DMS114 treated with DMSO at 0.1 percent for 48 hours (cell line): Measurements from ENCODE around the gene IKBKE.

Experiments
- DNase-seq: peaks from one replicate; lab custom pipeline; 2025; ENCODE audit not compliant: unreplicated experiment; lab: John Stamatoyannopoulos, UW

The IKBKE gene

GRCh38 chr1:206495011-206495461, 24.8 kb downstream of the IKBKE start:
- DNase-seq, result no peak

GRCh38 chr1:206495493-206496046, 25.3 kb downstream of the IKBKE start:
- no peak for DNase-seq

GRCh38 chr1:206496131-206496793, 26.0 kb downstream of the IKBKE start:
- DNase-seq, result no peak

GRCh38 chr1:206497363-206497762, 27.1 kb downstream of the IKBKE start:
- no peak for DNase-seq

GRCh38 chr1:206497774-206498173, 27.5 kb downstream of the IKBKE start:
- DNase-seq, result no peak

- DNase-seq, result no peak
Observed at GRCh38 chr1:206498685-206499084, 28.4 kb downstream of the IKBKE start.

GRCh38 chr1:206500046-206500445, 29.8 kb downstream of the IKBKE start:
- DNase-seq, result no peak

- DNase-seq, result no peak
Observed at GRCh38 chr1:206501881-206502280, 31.6 kb downstream of the IKBKE start.

- no peak for DNase-seq
Observed at GRCh38 chr1:206502403-206502802, 32.1 kb downstream of the IKBKE start.

GRCh38 chr1:206502812-206503211, 32.5 kb downstream of the IKBKE start:
- DNase-seq, result no peak

- DNase-seq, result no peak
Observed at GRCh38 chr1:206503591-206504362, 33.5 kb downstream of the IKBKE start.

- DNase-seq, result no peak
Observed at GRCh38 chr1:206504363-206504713, 34.1 kb downstream of the IKBKE start.

GRCh38 chr1:206505702-206506355, 35.6 kb downstream of the IKBKE start:
- DNase-seq, result peak; percentile 27

- DNase-seq, result no peak
Observed at GRCh38 chr1:206506405-206507283, 36.4 kb downstream of the IKBKE start.

GRCh38 chr1:206507284-206508129, 37.2 kb downstream of the IKBKE start, which contains the start of gene RASSF5:
Gene RASSF5 (plus strand): TSS chr1:206507531. CDS start chr1:206507603, 72 bp downstream.
- peak; percentile 27 for DNase-seq

GRCh38 chr1:206508130-206508889, 38.0 kb downstream of the IKBKE start:
- DNase-seq, result no peak

- DNase-seq, result no peak
Observed at GRCh38 chr1:206508956-206509355, 38.7 kb downstream of the IKBKE start.

GRCh38 chr1:206509612-206510257, 39.5 kb downstream of the IKBKE start:
- DNase-seq, result no peak
